ENCODE data around the gene PPP2R1A.

PPP2R1A gene

GRCh38 chr19:52189735-52190486 is at the start of gene PPP2R1A:
Gene PPP2R1A, plus strand, starts transcription at chr19:52190052. Its CDS starts 45 bp downstream, at chr19:52190097.
- CTCF ChIA-PET = interaction anchor here (1.0 kb wide), 1 partner anchor 48 kb away, joined by 4 read pairs; no protein-coding TSS in a partner anchor
- POLR2A ChIA-PET = interaction anchor here (0.6 to 1.9 kb wide), 14 partner anchors 9 to 502 kb away, joined by 3 to 8 read pairs (median 5); partner anchors contain the start of genes ZNF615 and ZNF836
- TF ChIP-seq BHLHE40 (IDR thresholded peaks at IDR 0.05; ENCODE audit: borderline replicate concordance) (no peak), ARNT (IDR thresholded peaks at IDR 0.05) (no peak), FOXM1 (IDR thresholded peaks at IDR 0.05; ENCODE audit: borderline replicate concordance) (no peak), PKNOX1 (IDR thresholded peaks at IDR 0.05) (peak; percentile 96), L3MBTL2 (conservative IDR thresholded peaks at IDR 0.05) (no peak), HDGF (IDR thresholded peaks at IDR 0.05; ENCODE audit: borderline replicate concordance) (peak; percentile 77; the same call in 1 of the 2 replicates), LEF1 (IDR thresholded peaks at IDR 0.05; ENCODE audit: borderline replicate concordance) (no peak), SP1 (IDR thresholded peaks at IDR 0.05) (no peak), ZNF384 (IDR thresholded peaks at IDR 0.05) (no peak), SUZ12 (IDR thresholded peaks at IDR 0.05) (no peak), CTBP1 (IDR thresholded peaks at IDR 0.05; ENCODE audit: borderline replicate concordance) (no peak), FOXK2 (IDR thresholded peaks at IDR 0.05) (no peak), NFRKB (IDR thresholded peaks at IDR 0.05) (peak; percentile 90), TARDBP (IDR thresholded peaks at IDR 0.05) (no peak), FOXA1 (IDR thresholded peaks at IDR 0.05) (no peak), ELF4 (IDR thresholded peaks at IDR 0.05) (peak; percentile 68)
- peak; percentile 92 for DNase-seq (ENCODE audit: extremely low spot score)

GRCh38 chr19:52141203-52141602 is 48.6 kb upstream of the PPP2R1A start:
- no peak for DNase-seq (ENCODE audit: extremely low spot score)
- POLR2A ChIA-PET = interaction anchor here (0.6 to 1.2 kb wide), 2 partner anchors 48 kb away, joined by 3 to 7 read pairs; partner anchors contain the start of gene PPP2R1A
- TF ChIP-seq ARNT (IDR thresholded peaks at IDR 0.05) (no peak), FOXA1 (IDR thresholded peaks at IDR 0.05) (no peak), SP1 (IDR thresholded peaks at IDR 0.05) (no peak), ELF4 (IDR thresholded peaks at IDR 0.05) (no peak), L3MBTL2 (conservative IDR thresholded peaks at IDR 0.05) (no peak), NFRKB (IDR thresholded peaks at IDR 0.05) (no peak), LEF1 (IDR thresholded peaks at IDR 0.05; ENCODE audit: borderline replicate concordance) (no peak), FOXK2 (IDR thresholded peaks at IDR 0.05) (no peak), TARDBP (IDR thresholded peaks at IDR 0.05) (no peak), PKNOX1 (IDR thresholded peaks at IDR 0.05) (no peak), FOXM1 (IDR thresholded peaks at IDR 0.05; ENCODE audit: borderline replicate concordance) (no peak), HDGF (IDR thresholded peaks at IDR 0.05; ENCODE audit: borderline replicate concordance) (no peak), SUZ12 (IDR thresholded peaks at IDR 0.05) (no peak), BHLHE40 (IDR thresholded peaks at IDR 0.05; ENCODE audit: borderline replicate concordance) (no peak)
- CTCF ChIA-PET = interaction anchor here (0.9 kb wide), 1 partner anchor 48 kb away, joined by 4 read pairs; no protein-coding TSS in a partner anchor

- TF ChIP-seq TARDBP (IDR thresholded peaks at IDR 0.05) = no peak
- TF ChIP-seq ZNF384 (IDR thresholded peaks at IDR 0.05) = no peak
- TF ChIP-seq ELF4 (IDR thresholded peaks at IDR 0.05) = no peak
- ChIA-PET POLR2A (interaction anchor here (0.6 kb wide), 1 partner anchor 47 kb away, joined by 3 read pairs; the partner anchor contains the start of gene PPP2R1A), CTCF (interaction anchor here (0.9 kb wide), 1 partner anchor 47 kb away, joined by 4 read pairs; no protein-coding TSS in a partner anchor)
- no peak for DNase-seq (ENCODE audit: extremely low spot score)
These were observed 47.8 kb upstream of the PPP2R1A start for GRCh38 chr19:52142001-52142595.

GRCh38 chr19:52148256-52148655 is 41.6 kb upstream of the PPP2R1A start:
- POLR2A ChIA-PET = no interaction called here
- CTCF ChIA-PET = no interaction called here
- TF ChIP-seq NFRKB (IDR thresholded peaks at IDR 0.05) (no peak), ARNT (IDR thresholded peaks at IDR 0.05) (no peak), SUZ12 (IDR thresholded peaks at IDR 0.05) (no peak), FOXA1 (IDR thresholded peaks at IDR 0.05) (no peak), TARDBP (IDR thresholded peaks at IDR 0.05) (no peak), CTBP1 (IDR thresholded peaks at IDR 0.05; ENCODE audit: borderline replicate concordance) (no peak), ZNF384 (IDR thresholded peaks at IDR 0.05) (no peak), FOXK2 (IDR thresholded peaks at IDR 0.05) (no peak), LEF1 (IDR thresholded peaks at IDR 0.05; ENCODE audit: borderline replicate concordance) (no peak)
- no peak for DNase-seq (ENCODE audit: extremely low spot score)

- DNase-seq (ENCODE audit: extremely low spot score) = no peak
- ChIA-PET POLR2A (no interaction called here), CTCF (no interaction called here)
- TF ChIP-seq CTBP1 (IDR thresholded peaks at IDR 0.05; ENCODE audit: borderline replicate concordance) (no peak), NFRKB (IDR thresholded peaks at IDR 0.05) (no peak), ZNF384 (IDR thresholded peaks at IDR 0.05) (no peak), TARDBP (IDR thresholded peaks at IDR 0.05) (no peak), BHLHE40 (IDR thresholded peaks at IDR 0.05; ENCODE audit: borderline replicate concordance) (no peak), LEF1 (IDR thresholded peaks at IDR 0.05; ENCODE audit: borderline replicate concordance) (no peak), HDGF (IDR thresholded peaks at IDR 0.05; ENCODE audit: borderline replicate concordance) (no peak), FOXM1 (IDR thresholded peaks at IDR 0.05; ENCODE audit: borderline replicate concordance) (no peak), ARNT (IDR thresholded peaks at IDR 0.05) (no peak), SUZ12 (IDR thresholded peaks at IDR 0.05) (no peak), FOXK2 (IDR thresholded peaks at IDR 0.05) (no peak), SP1 (IDR thresholded peaks at IDR 0.05) (no peak), L3MBTL2 (conservative IDR thresholded peaks at IDR 0.05) (no peak), PKNOX1 (IDR thresholded peaks at IDR 0.05) (no peak), ELF4 (IDR thresholded peaks at IDR 0.05) (no peak), FOXA1 (IDR thresholded peaks at IDR 0.05) (no peak)
These were observed 34.1 kb upstream of the PPP2R1A start for GRCh38 chr19:52155596-52156359.

Data from HEK293T (cell line).